Cardiac muscle cell (in vitro differentiated cells and primary cell): Measurements from ENCODE around the gene RNF146. TPM values are rescaled to one million over a fixed set of nuclear protein-coding genes. Genes with fewer than 3 reads are reported as not detected.
A peak's percentile ranks its signal among the peaks of the same experiment; 100 is the strongest.

Experiments used
- DNase-seq, 2 donors: peaks; one replicate each; pipeline versions ENCODE4 v3.0.0 to v3.0.0-alpha.2; 2010 to 2017; ENCODE audit warnings: low read depth in 1 of 2, low spot score in 1 of 2
- H3K27ac ChIP-seq: fragments of 200-600 bp; sonication (generic); 2 replicates; pipeline ENCODE4 v1.5.1; 2016
- H3K27me3 ChIP-seq: fragments of 200-600 bp; sonication (generic); 2 replicates; pipeline ENCODE4 v1.6.0; 2016; ENCODE audit warnings: control low read depth
- H3K36me3 ChIP-seq: fragments of 200-600 bp; sonication (generic); 2 replicates; pipeline ENCODE4 v1.5.1; 2016; ENCODE audit warnings: control low read depth
- H3K4me1 ChIP-seq: fragments of 200-600 bp; sonication (generic); 2 replicates; pipeline ENCODE4 v1.8.1; 2017; ENCODE audit warnings: low read depth, mild to moderate bottlenecking, mixed run types
- H3K4me3 ChIP-seq: fragments of 200-600 bp; sonication (generic); 2 replicates; pipeline ENCODE4 v1.5.1; 2016; ENCODE audit warnings: mild to moderate bottlenecking
- H3K9me3 ChIP-seq: fragments of 200-600 bp; sonication (generic); 2 replicates; pipeline ENCODE4 v1.5.1; 2017; ENCODE audit warnings: low read depth, mild to moderate bottlenecking, control low read depth
- CTCF ChIP-seq: IDR thresholded peaks from 2 replicates; pipeline ENCODE4 v1.5.1; 2012; ENCODE audit warnings: low read depth, mild to moderate bottlenecking, low read length
- polyA plus RNA-seq: library from polyadenylated mRNA; unstranded; fragments of >200 nt; fragmentation: Nextera tagmentation; extraction: Ambion mirVana; gene quantifications from 2 replicates; pipeline ENCODE4 v1.2.1, GENCODE V29; 2016
- total RNA-seq: library from RNA; depleted of rRNA; stranded (reverse); fragments of >200 nt; gene quantifications from 2 replicates; pipeline ENCODE4 v1.2.3, GENCODE V29; 2016

Gene RNF146
- total and polyA plus RNA-seq, 2 experiments from 2014 or later, result 47.8 to 86.0 TPM

GRCh38 chr6:127263481-127263880, 3.2 kb upstream of the RNF146 start:
- Histone ChIP-seq H3K36me3 (no peaks in the 10 kb centered on the region), H3K4me1 (no peaks in the 10 kb centered on the region), H3K9me3 (no peaks in the 10 kb centered on the region), H3K27me3 (no peaks in the 10 kb centered on the region), H3K4me3 (no peak overlapping the region), H3K27ac (no peak overlapping the region)
- no peak for DNase-seq
- no peak for TF ChIP-seq CTCF

GRCh38 chr6:127266892-127267645, 405 bp downstream of the RNF146 start:
- H3K9me3 ChIP-seq, result no peaks in the 10 kb centered on the region
- no peak for TF ChIP-seq CTCF
- H3K4me3 ChIP-seq, result peak overlapping the region; percentile 62
- peaks cover 9% of the 10 kb centered on the region for H3K4me1 ChIP-seq
- H3K36me3 ChIP-seq, result no peaks in the 10 kb centered on the region
- no peaks in the 10 kb centered on the region for H3K27me3 ChIP-seq
- DNase-seq, result peak; percentile 58 to 69
- H3K27ac ChIP-seq, result peak overlapping the region; percentile 96

GRCh38 chr6:127267646-127268625, 1.3 kb downstream of the RNF146 start:
- no peak for DNase-seq
- Histone ChIP-seq H3K27me3 (no peaks in the 10 kb centered on the region), H3K4me1 (peaks cover 9% of the 10 kb centered on the region), H3K27ac (peak overlapping the region; percentile 96), H3K36me3 (no peaks in the 10 kb centered on the region), H3K4me3 (peak overlapping the region; percentile 62), H3K9me3 (no peaks in the 10 kb centered on the region)
- no peak for TF ChIP-seq CTCF

GRCh38 chr6:127272576-127272975, 5.9 kb downstream of the RNF146 start:
- Histone ChIP-seq H3K4me1 (peaks cover 9% of the 10 kb centered on the region), H3K36me3 (no peaks in the 10 kb centered on the region), H3K4me3 (no peak overlapping the region), H3K9me3 (no peaks in the 10 kb centered on the region), H3K27me3 (no peaks in the 10 kb centered on the region), H3K27ac (no peak overlapping the region)
- no peak for TF ChIP-seq CTCF
- DNase-seq, result no peak

GRCh38 chr6:127273499-127273898, 6.8 kb downstream of the RNF146 start:
- Histone ChIP-seq H3K9me3 (no peaks in the 10 kb centered on the region), H3K4me1 (peaks cover 9% of the 10 kb centered on the region), H3K27me3 (no peaks in the 10 kb centered on the region), H3K27ac (no peak overlapping the region), H3K4me3 (no peak overlapping the region), H3K36me3 (no peaks in the 10 kb centered on the region)
- DNase-seq, result no peak
- no peak for TF ChIP-seq CTCF
